Measurements from ENCODE around the gene CLCN1. TPM values are rescaled to one million over a fixed set of nuclear protein-coding genes. Genes with fewer than 3 reads are reported as not detected.

The CLCN1 gene
- total and polyA plus RNA-seq, 10 of the 15 experiments (the other 5 are each of a cell fraction or from before 2014, with no cell fraction given), result 0.30 TPM; not detected in 9

GRCh38 chr7:143383642-143383957 lies 67.7 kb downstream of the CLCN1 start:
- ChIA-PET CTCF (interaction anchor here (1.1 to 2.2 kb wide), 3 partner anchors 11 to 744 kb away, joined by 4 to 8 read pairs (median 5); no protein-coding TSS in a partner anchor), POLR2A (no interaction called here), RAD21 (ENCODE audit: unreplicated experiment) (interaction anchor here (1.1 to 1.5 kb wide), 2 partner anchors 34 to 143 kb away, joined by 5 to 8 read pairs; no protein-coding TSS in a partner anchor), SMC1A (ENCODE audit: uncharacterized antibody, unreplicated experiment) (interaction anchor here (0.6 to 1.6 kb wide), 3 partner anchors 20 to 800 kb away, joined by 3 to 4 read pairs (median 3); no protein-coding TSS in a partner anchor)
- Histone ChIP-seq H2AFZ (ENCODE audit: control insufficient read depth, low read depth, low read length) (no peak overlapping the region), H4K20me1 (ENCODE audit: control insufficient read depth, insufficient read depth) (no peaks in the 10 kb centered on the region; the same call in 1 of the 2 replicates), H3K4me1 (ENCODE audit: control insufficient read depth, insufficient read depth, low read length) (peaks cover 20% of the 10 kb centered on the region), H3K36me3 (ENCODE audit: control insufficient read depth in 2 of 2, insufficient read depth in 2 of 2, low read length in 1 of 2) (peaks cover 0 to 11% of the 10 kb centered on the region in 2 experiments; a peak in 3 of 4 replicates), H3K27ac (ENCODE audit: control insufficient read depth, insufficient read depth) (no peak overlapping the region), H3K9me3 (replicated peaks; ENCODE audit: control insufficient read depth, insufficient read depth, low read length) (no peaks in the 10 kb centered on the region), H3K9ac (ENCODE audit: control insufficient read depth, insufficient read depth, low read length) (no peak overlapping the region; the same call in 1 of the 2 replicates), H3K27me3 (replicated peaks in 1 of 2; ENCODE audit: control insufficient read depth in 2 of 2, insufficient read depth in 2 of 2, low read length in 1 of 2) (no peaks in the 10 kb centered on the region), H3K4me2 (ENCODE audit: control insufficient read depth, insufficient read depth) (peak overlapping the region; percentile 39; the same call in 1 of the 2 replicates), H3K4me3 (peak overlapping the region; percentile 99; the same call in 1 of the 2 replicates), H3K79me2 (ENCODE audit: control insufficient read depth, insufficient read depth, low read length) (peaks cover 48% of the 10 kb centered on the region)
- 100% methylated on average over 1 of the region's 1 CpG for WGBS (ENCODE audit: insufficient coverage, insufficient replicate concordance, low lambda C conversion rate, missing lambda C conversion rate)
- DNase-seq (ENCODE audit: low read depth, low spot score), result no peak
- ATAC-seq, result no peak
- in situ Hi-C loops (cut with MboI), result no loop called here
- TF ChIP-seq CBX3 (IDR thresholded peaks at IDR 0.05; ENCODE audit: borderline replicate concordance, low read depth) (no peak), LARP7 (IDR thresholded peaks at IDR 0.05) (no peak), SMAD5 (IDR thresholded peaks at IDR 0.05; ENCODE audit: low read depth) (no peak), CHD1 (IDR thresholded peaks at IDR 0.05; ENCODE audit: low read depth, low read length) (no peak), RAD21 (IDR thresholded peaks at IDR 0.05; ENCODE audit: insufficient read depth, low read depth, low read length) (no peak), POLR2AphosphoS5 (IDR thresholded peaks at IDR 0.05; ENCODE audit: low read length) (no peak), YY1 (IDR thresholded peaks at IDR 0.05; ENCODE audit: low read depth, low read length) (no peak), FOS (IDR thresholded peaks at IDR 0.05; ENCODE audit: borderline replicate concordance, extremely low read depth, insufficient read length) (no peak), USF1 (IDR thresholded peaks at IDR 0.05; ENCODE audit: borderline replicate concordance, extremely low read length, insufficient read depth, low read depth, low read length) (no peak), NKRF (conservative IDR thresholded peaks at IDR 0.05) (no peak), CHD4 (IDR thresholded peaks at IDR 0.05) (no peak), POLR2AphosphoS2 (IDR thresholded peaks at IDR 0.05; ENCODE audit: low read depth, low read length) (no peak), HCFC1 (IDR thresholded peaks at IDR 0.05; ENCODE audit: low read length) (no peak)
- intact Hi-C loops (cut with micrococcal nuclease; ENCODE audit: unreplicated experiment), result loop anchor here (5.0 kb wide), 1 partner anchor 76 kb away; no protein-coding TSS in a partner anchor
- FAIRE-seq, result no peak
- no TSS peak for BruUV-seq (replicated peaks)
